ENCODE data around the gene HSD17B11.
"Not testable (repeated sequence)": the region's sequence is repeated elsewhere in the genome, so short reads cannot be mapped to it uniquely, and the experiment has no call there.

DNA sequence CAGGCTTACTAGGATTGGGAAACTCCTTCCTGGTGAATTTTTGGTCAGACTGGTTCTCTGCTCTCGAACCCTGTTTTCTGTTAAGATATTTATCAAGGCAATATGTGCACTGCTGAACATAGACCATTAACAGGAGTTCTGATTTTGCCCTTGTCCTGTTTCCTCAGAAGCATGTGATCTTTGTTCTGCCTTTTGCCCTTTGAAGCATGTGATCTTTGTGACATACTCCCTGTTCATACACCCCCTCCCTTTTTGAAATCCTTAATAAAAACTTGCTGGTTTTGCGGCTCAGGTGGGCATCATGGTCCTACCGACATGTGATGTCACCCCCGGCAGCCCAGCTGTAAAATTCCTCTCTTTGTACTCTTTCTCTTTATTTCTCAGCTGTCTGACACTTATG is 27.4 kb upstream of the HSD17B11 start:
- TF ChIP-seq, protein P1, sequence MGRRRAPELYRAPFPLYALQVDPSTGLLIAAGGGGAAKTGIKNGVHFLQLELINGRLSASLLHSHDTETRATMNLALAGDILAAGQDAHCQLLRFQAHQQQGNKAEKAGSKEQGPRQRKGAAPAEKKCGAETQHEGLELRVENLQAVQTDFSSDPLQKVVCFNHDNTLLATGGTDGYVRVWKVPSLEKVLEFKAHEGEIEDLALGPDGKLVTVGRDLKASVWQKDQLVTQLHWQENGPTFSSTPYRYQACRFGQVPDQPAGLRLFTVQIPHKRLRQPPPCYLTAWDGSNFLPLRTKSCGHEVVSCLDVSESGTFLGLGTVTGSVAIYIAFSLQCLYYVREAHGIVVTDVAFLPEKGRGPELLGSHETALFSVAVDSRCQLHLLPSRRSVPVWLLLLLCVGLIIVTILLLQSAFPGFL (CRISPR knock-in tag; IDR thresholded peaks at IDR 0.05; ENCODE audit: borderline replicate concordance) = not testable (repeated sequence)
- TF ChIP-seq RELA (CRISPR knock-in tag; IDR thresholded peaks at IDR 0.05; ENCODE audit: borderline replicate concordance); TEAD1 (CRISPR knock-in tag; IDR thresholded peaks at IDR 0.05); SP1 (CRISPR knock-in tag; conservative IDR thresholded peaks at IDR 0.05); NR3C1 (CRISPR knock-in tag; conservative IDR thresholded peaks at IDR 0.05; ENCODE audit: low read depth); CREB1 (CRISPR knock-in tag; IDR thresholded peaks at IDR 0.05): not testable (repeated sequence)
- TF ChIP-seq, protein P2, sequence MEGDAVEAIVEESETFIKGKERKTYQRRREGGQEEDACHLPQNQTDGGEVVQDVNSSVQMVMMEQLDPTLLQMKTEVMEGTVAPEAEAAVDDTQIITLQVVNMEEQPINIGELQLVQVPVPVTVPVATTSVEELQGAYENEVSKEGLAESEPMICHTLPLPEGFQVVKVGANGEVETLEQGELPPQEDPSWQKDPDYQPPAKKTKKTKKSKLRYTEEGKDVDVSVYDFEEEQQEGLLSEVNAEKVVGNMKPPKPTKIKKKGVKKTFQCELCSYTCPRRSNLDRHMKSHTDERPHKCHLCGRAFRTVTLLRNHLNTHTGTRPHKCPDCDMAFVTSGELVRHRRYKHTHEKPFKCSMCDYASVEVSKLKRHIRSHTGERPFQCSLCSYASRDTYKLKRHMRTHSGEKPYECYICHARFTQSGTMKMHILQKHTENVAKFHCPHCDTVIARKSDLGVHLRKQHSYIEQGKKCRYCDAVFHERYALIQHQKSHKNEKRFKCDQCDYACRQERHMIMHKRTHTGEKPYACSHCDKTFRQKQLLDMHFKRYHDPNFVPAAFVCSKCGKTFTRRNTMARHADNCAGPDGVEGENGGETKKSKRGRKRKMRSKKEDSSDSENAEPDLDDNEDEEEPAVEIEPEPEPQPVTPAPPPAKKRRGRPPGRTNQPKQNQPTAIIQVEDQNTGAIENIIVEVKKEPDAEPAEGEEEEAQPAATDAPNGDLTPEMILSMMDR (IDR thresholded peaks at IDR 0.05) = not testable (repeated sequence)
- TF ChIP-seq, protein P3, sequence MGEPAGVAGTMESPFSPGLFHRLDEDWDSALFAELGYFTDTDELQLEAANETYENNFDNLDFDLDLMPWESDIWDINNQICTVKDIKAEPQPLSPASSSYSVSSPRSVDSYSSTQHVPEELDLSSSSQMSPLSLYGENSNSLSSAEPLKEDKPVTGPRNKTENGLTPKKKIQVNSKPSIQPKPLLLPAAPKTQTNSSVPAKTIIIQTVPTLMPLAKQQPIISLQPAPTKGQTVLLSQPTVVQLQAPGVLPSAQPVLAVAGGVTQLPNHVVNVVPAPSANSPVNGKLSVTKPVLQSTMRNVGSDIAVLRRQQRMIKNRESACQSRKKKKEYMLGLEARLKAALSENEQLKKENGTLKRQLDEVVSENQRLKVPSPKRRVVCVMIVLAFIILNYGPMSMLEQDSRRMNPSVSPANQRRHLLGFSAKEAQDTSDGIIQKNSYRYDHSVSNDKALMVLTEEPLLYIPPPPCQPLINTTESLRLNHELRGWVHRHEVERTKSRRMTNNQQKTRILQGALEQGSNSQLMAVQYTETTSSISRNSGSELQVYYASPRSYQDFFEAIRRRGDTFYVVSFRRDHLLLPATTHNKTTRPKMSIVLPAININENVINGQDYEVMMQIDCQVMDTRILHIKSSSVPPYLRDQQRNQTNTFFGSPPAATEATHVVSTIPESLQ (CRISPR knock-in tag; IDR thresholded peaks at IDR 0.05) = not testable (repeated sequence)
- TF ChIP-seq, protein P4, sequence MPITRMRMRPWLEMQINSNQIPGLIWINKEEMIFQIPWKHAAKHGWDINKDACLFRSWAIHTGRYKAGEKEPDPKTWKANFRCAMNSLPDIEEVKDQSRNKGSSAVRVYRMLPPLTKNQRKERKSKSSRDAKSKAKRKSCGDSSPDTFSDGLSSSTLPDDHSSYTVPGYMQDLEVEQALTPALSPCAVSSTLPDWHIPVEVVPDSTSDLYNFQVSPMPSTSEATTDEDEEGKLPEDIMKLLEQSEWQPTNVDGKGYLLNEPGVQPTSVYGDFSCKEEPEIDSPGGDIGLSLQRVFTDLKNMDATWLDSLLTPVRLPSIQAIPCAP (CRISPR knock-in tag; IDR thresholded peaks at IDR 0.05) = not testable (repeated sequence)
